ES-I3 (cell line): ENCODE data around the gene LRPPRC.

ENCODE experiments used
- H3K36me3 ChIP-seq: 2 replicates; pipeline ENCODE4 v1.6.1; 2013; ENCODE audit warnings: mild to moderate bottlenecking, low read length, control low read depth, moderate library complexity; ENCODE audit not compliant: insufficient read depth
- H3K4me1 ChIP-seq: 2 replicates; pipeline ENCODE4 v1.6.1; 2013; ENCODE audit warnings: mild to moderate bottlenecking, control low read depth, low read length; ENCODE audit not compliant: insufficient read depth
- H3K9ac ChIP-seq: 2 replicates; pipeline ENCODE4 v1.6.1; 2013; ENCODE audit warnings: low read depth, mild to moderate bottlenecking, low read length, moderate library complexity
- H3K9me3 ChIP-seq: 2 replicates; pipeline ENCODE4 v1.6.1; 2013; ENCODE audit warnings: mild to moderate bottlenecking, low read length, moderate library complexity; ENCODE audit not compliant: control insufficient read depth, insufficient read depth

The LRPPRC gene

GRCh38 chr2:43948370-43948769 lies 47.4 kb downstream of the LRPPRC start:
- peaks cover 34% of the 10 kb centered on the region for H3K4me1 ChIP-seq
- no peak overlapping the region for H3K9ac ChIP-seq
- H3K36me3 ChIP-seq: peaks cover 19% of the 10 kb centered on the region
- no peaks in the 10 kb centered on the region for H3K9me3 ChIP-seq

GRCh38 chr2:43946685-43947084 lies 49.1 kb downstream of the LRPPRC start:
- no peak overlapping the region for H3K9ac ChIP-seq
- peaks cover 34% of the 10 kb centered on the region for H3K4me1 ChIP-seq
- no peaks in the 10 kb centered on the region for H3K9me3 ChIP-seq
- peaks cover 15% of the 10 kb centered on the region for H3K36me3 ChIP-seq

- Histone ChIP-seq H3K4me1 (peaks cover 34% of the 10 kb centered on the region), H3K36me3 (peaks cover 15% of the 10 kb centered on the region), H3K9me3 (no peaks in the 10 kb centered on the region), H3K9ac (no peak overlapping the region)
Measured at GRCh38 chr2:43945439-43945838, 50.4 kb downstream of the LRPPRC start.

GRCh38 chr2:43944915-43945314 lies 50.9 kb downstream of the LRPPRC start:
- no peaks in the 10 kb centered on the region for H3K9me3 ChIP-seq
- no peak overlapping the region for H3K9ac ChIP-seq
- peaks cover 15% of the 10 kb centered on the region for H3K36me3 ChIP-seq
- H3K4me1 ChIP-seq: peaks cover 34% of the 10 kb centered on the region

- H3K4me1 ChIP-seq: peaks cover 34% of the 10 kb centered on the region
- no peaks in the 10 kb centered on the region for H3K9me3 ChIP-seq
- H3K36me3 ChIP-seq: peaks cover 12% of the 10 kb centered on the region
- no peak overlapping the region for H3K9ac ChIP-seq
Measured at GRCh38 chr2:43943809-43944452, 51.9 kb downstream of the LRPPRC start.

GRCh38 chr2:43943323-43943722 lies 52.5 kb downstream of the LRPPRC start:
- peaks cover 34% of the 10 kb centered on the region for H3K4me1 ChIP-seq
- peaks cover 8% of the 10 kb centered on the region for H3K36me3 ChIP-seq
- no peak overlapping the region for H3K9ac ChIP-seq
- H3K9me3 ChIP-seq: no peaks in the 10 kb centered on the region

GRCh38 chr2:43942881-43943280 lies 52.9 kb downstream of the LRPPRC start:
- no peaks in the 10 kb centered on the region for H3K9me3 ChIP-seq
- H3K4me1 ChIP-seq: peaks cover 34% of the 10 kb centered on the region
- H3K36me3 ChIP-seq: peaks cover 3% of the 10 kb centered on the region
- H3K9ac ChIP-seq: no peak overlapping the region

- Histone ChIP-seq H3K36me3 (peaks cover 3% of the 10 kb centered on the region), H3K9ac (no peak overlapping the region)
Measured at GRCh38 chr2:43941966-43942365, 53.8 kb downstream of the LRPPRC start.

GRCh38 chr2:43941359-43941758 lies 54.4 kb downstream of the LRPPRC start:
- Histone ChIP-seq H3K9ac (no peak overlapping the region), H3K36me3 (peaks cover 3% of the 10 kb centered on the region), H3K4me1 (peaks cover 33% of the 10 kb centered on the region), H3K9me3 (no peaks in the 10 kb centered on the region)

More at GRCh38 chr2:43941966-43942365, 53.8 kb downstream of the LRPPRC start:
- Histone ChIP-seq H3K4me1 (peaks cover 33% of the 10 kb centered on the region), H3K9me3 (no peaks in the 10 kb centered on the region)

GRCh38 chr2:43939695-43940256 lies 56.0 kb downstream of the LRPPRC start:
- Histone ChIP-seq H3K9ac (no peak overlapping the region), H3K36me3 (peaks cover 3% of the 10 kb centered on the region), H3K9me3 (no peaks in the 10 kb centered on the region), H3K4me1 (peaks cover 17% of the 10 kb centered on the region)

GRCh38 chr2:43937269-43937820 lies 58.4 kb downstream of the LRPPRC start:
- peaks cover 5% of the 10 kb centered on the region; the same call in 1 of the 2 replicates for H3K4me1 ChIP-seq
- no peak overlapping the region for H3K9ac ChIP-seq
- H3K9me3 ChIP-seq: no peaks in the 10 kb centered on the region
- H3K36me3 ChIP-seq: peaks cover 8% of the 10 kb centered on the region; the same call in 1 of the 2 replicates

GRCh38 chr2:43934567-43934966 lies 61.2 kb downstream of the LRPPRC start:
- Histone ChIP-seq H3K4me1 (peaks cover 5% of the 10 kb centered on the region; the same call in 1 of the 2 replicates), H3K9ac (no peak overlapping the region), H3K36me3 (0 out of 2 replicates have a peak, but pooled peaks cover 5% of the 10 kb centered on the region), H3K9me3 (no peaks in the 10 kb centered on the region)

GRCh38 chr2:43931293-43931692 lies 64.5 kb downstream of the LRPPRC start:
- Histone ChIP-seq H3K9me3 (no peaks in the 10 kb centered on the region), H3K4me1 (no peaks in the 10 kb centered on the region), H3K36me3 (0 out of 2 replicates have a peak, but pooled peaks cover 5% of the 10 kb centered on the region), H3K9ac (no peak overlapping the region)

- peaks cover 20% of the 10 kb centered on the region for H3K36me3 ChIP-seq
- no peaks in the 10 kb centered on the region for H3K9me3 ChIP-seq
- no peaks in the 10 kb centered on the region for H3K4me1 ChIP-seq
- no peak overlapping the region for H3K9ac ChIP-seq
Measured at GRCh38 chr2:43927442-43927841, 68.3 kb downstream of the LRPPRC start.

GRCh38 chr2:43925431-43925830 lies 70.4 kb downstream of the LRPPRC start:
- H3K4me1 ChIP-seq: no peaks in the 10 kb centered on the region
- H3K9me3 ChIP-seq: no peaks in the 10 kb centered on the region
- H3K9ac ChIP-seq: no peak overlapping the region
- peaks cover 26% of the 10 kb centered on the region for H3K36me3 ChIP-seq
